Lower leg skin (tissue), 4 donors: ENCODE data around the gene MDGA2. TPM values are rescaled to one million over a fixed set of nuclear protein-coding genes. Genes with fewer than 3 reads are reported as not detected.

Experiments
- DNase-seq, 2 donors: peaks; one replicate each; pipeline ENCODE4 v3.0.0-alpha.2; 2019; ENCODE audit warnings: low spot score in 2 of 2
- H3K4me3 ChIP-seq: fragments of 200-600 bp; sonication (generic); 2 replicates; pipeline ENCODE4 v1.5.1; 2017; ENCODE audit warnings: mild to moderate bottlenecking, low read depth; ENCODE audit not compliant: poor library complexity, severe bottlenecking
- POLR2A ChIP-seq, 2 donors: fragments of 450-650 bp; IDR thresholded peaks; one replicate each; pipeline ENCODE4 v1.6.1; 2016 to 2017; ENCODE audit warnings: antibody characterized with exemption in 2 of 2, mild to moderate bottlenecking in 1 of 2, moderate library complexity in 1 of 2
- WGBS, 2 donors: methylation state at CpG; one replicate each; pipeline ENCODE4 v1.1.5; 2018; 5-methylcytosine and 5-hydroxymethylcytosine counted together
- intact Hi-C: fragments of 100-400 bp; cut with DNase I; formaldehyde crosslinking; loops from one replicate; pipeline ENCODE4 v1.15.0; 2023; ENCODE audit warnings: low total_unique reads
- total RNA-seq, 4 donors: library from RNA; depleted of rRNA; stranded (reverse); fragments of >200 nt; gene quantifications; one replicate each; pipeline ENCODE4 v1.1.0, GENCODE V29; 2016
- TF ChIP-seq, protein P1 (sequence below), 3 donors: fragments of 450-650 bp; IDR thresholded peaks; one replicate each; pipeline ENCODE4 v1.5.1; 2016; ENCODE audit warnings: antibody characterized with exemption in 3 of 3, mild to moderate bottlenecking in 3 of 3, moderate library complexity in 2 of 3

MDGA2 gene
- total RNA-seq, 4 donors from 2014 or later, result 0.15 to 0.78 (median 0.24) TPM

DNA sequence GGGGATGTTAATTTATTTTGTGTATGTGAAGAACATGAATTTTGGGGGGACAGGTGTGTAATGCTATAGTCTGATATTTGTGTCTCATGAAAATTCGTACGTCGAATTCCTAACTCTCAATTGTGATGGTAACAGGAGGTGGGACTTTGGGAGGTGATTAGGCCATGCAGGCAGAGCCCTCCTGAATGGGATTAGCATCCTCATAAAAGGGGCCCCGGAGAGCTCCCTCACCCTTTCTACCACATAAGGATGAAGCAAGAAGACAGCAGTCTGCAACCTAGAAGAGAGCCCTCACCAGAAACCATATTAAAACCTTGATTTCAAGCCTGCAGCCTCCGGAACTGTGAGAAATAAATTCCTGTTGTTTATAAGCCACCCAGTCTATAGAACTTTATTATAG lies 165.4 kb downstream of the MDGA2 start:
- no peak overlapping the region for H3K4me3 ChIP-seq
- TF ChIP-seq, protein P1, sequence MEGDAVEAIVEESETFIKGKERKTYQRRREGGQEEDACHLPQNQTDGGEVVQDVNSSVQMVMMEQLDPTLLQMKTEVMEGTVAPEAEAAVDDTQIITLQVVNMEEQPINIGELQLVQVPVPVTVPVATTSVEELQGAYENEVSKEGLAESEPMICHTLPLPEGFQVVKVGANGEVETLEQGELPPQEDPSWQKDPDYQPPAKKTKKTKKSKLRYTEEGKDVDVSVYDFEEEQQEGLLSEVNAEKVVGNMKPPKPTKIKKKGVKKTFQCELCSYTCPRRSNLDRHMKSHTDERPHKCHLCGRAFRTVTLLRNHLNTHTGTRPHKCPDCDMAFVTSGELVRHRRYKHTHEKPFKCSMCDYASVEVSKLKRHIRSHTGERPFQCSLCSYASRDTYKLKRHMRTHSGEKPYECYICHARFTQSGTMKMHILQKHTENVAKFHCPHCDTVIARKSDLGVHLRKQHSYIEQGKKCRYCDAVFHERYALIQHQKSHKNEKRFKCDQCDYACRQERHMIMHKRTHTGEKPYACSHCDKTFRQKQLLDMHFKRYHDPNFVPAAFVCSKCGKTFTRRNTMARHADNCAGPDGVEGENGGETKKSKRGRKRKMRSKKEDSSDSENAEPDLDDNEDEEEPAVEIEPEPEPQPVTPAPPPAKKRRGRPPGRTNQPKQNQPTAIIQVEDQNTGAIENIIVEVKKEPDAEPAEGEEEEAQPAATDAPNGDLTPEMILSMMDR (IDR thresholded peaks at IDR 0.05), result no peak
- TF ChIP-seq POLR2A (IDR thresholded peaks at IDR 0.05), result no peak
- 71 to 87% methylated on average over 5 of the region's 5 CpGs for WGBS, 2 donors
- no peak for DNase-seq
- intact Hi-C loops, result loop anchor here (10.0 kb wide), 1 partner anchor 1395 kb away; no protein-coding TSS in a partner anchor

DNA sequence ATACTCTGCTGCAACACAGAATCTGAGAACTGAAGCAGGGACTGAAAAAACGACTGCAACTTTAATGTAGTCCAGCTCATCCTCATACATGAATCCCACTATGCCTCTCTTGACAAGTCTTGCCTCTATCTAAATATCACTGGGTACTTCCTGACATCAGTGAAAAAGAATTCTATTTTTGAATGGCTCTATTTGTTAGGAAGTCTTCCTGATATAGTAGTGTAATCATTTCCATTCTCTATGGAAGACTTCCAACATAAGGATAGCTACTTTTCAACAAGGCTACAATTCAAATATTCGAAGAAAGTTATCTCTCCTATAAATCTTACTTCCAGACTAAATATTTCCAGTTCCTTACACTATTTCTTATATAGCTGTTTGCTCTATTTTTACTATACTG lies 167.5 kb downstream of the MDGA2 start:
- WGBS, 2 donors, result 32 to 34% methylated on average over 2 of the region's 2 CpGs
- H3K4me3 ChIP-seq, result no peak overlapping the region
- no peak for DNase-seq
- TF ChIP-seq, protein P1 (IDR thresholded peaks at IDR 0.05), result no peak
- no peak for TF ChIP-seq POLR2A (IDR thresholded peaks at IDR 0.05)
- intact Hi-C loops, result no loop called here

DNA sequence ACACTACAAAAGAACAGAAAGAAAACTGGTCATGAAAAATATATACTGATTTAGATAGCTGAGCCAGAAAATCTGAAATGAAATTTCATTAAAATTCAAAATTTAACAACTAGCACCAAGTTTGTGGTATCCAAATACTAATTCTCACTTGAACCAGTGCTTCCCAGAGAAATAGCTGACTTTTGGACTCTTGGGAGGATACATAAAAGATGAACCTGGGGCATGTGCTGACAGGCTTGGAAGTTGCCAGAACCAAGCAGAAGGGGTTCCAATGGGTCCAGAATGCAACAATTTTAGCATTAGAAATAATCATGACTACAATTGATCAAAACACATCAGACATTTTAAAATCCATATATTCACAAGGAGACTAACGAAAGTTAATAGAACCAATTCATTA lies 175.0 kb downstream of the MDGA2 start:
- no peak for DNase-seq
- no peak overlapping the region for H3K4me3 ChIP-seq
- intact Hi-C loops, result no loop called here
- TF ChIP-seq POLR2A (IDR thresholded peaks at IDR 0.05), result no peak
- TF ChIP-seq, protein P1 (IDR thresholded peaks at IDR 0.05), result no peak
- WGBS, 2 donors, result 79 to 90% methylated on average over 1 of the region's 1 CpG

DNA sequence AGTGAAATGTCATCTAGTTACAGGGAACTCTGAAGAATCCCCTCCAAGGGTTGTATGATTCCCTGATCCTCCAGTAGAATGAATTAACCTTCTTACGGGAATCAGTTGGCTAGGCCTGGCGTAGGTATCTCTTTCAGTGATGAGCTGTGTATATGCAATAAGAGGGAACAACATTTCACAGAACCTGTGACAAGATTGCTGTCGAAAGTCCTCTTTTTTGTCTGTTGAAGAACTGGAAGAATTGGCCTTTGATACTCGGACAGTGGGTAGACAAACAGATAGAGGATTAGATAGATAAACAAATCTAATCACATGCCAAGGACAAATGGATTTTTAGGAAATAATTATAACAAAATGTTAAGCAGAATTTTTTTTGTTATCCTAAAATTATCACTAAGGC lies 184.6 kb downstream of the MDGA2 start:
- intact Hi-C loops, result no loop called here
- TF ChIP-seq, protein P1 (IDR thresholded peaks at IDR 0.05), result no peak
- no peak for TF ChIP-seq POLR2A (IDR thresholded peaks at IDR 0.05)
- DNase-seq, result no peak
- H3K4me3 ChIP-seq, result no peak overlapping the region
- 93% methylated on average over 4 of the region's 4 CpGs for WGBS, 2 donors

DNA sequence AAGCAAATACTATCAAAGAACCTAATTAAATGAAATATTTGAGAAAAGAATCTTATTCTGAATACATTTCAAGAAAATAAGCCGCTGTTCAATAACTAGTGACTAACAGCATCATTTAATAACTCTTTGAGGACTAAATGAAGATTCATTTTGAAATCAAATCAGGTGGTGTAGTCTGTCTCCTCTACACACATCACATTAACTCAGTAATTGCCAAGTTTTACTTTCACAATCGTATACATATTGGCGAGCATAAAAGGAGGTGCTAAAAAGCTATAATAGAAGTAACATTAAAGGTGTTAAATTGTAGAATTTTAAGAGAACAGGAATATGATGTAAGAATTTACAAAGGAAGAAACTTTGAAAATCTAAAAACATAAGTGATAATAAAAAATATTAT lies 185.1 kb downstream of the MDGA2 start:
- no peak overlapping the region for H3K4me3 ChIP-seq
- WGBS, 2 donors, result 35 to 44% methylated on average over 3 of the region's 3 CpGs
- no peak for TF ChIP-seq POLR2A (IDR thresholded peaks at IDR 0.05)
- TF ChIP-seq, protein P1 (IDR thresholded peaks at IDR 0.05), result no peak
- no peak for DNase-seq
- intact Hi-C loops, result no loop called here

DNA sequence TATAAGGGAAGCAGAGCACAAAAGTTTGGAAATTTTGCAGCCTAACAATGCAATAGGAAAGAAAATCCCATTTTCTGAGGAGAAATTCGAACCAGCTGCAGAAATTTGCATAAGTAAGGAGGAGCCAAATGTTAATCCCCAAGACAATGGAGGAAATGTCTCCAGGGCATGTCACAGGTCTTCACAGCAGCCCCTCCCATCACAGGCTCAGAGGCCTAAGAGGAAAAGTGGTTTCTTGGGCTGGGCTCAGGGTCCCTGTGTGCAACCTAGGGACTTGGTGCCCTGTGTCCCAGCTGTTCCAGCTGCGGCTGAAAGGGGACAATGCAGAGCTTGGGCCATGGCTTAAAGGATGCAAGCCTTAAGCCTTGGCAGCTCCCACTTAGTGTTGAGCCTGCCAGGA lies 190.0 kb downstream of the MDGA2 start:
- WGBS, 2 donors, result 69 to 79% methylated on average over 2 of the region's 2 CpGs
- intact Hi-C loops, result no loop called here
- no peak for DNase-seq
- TF ChIP-seq POLR2A (IDR thresholded peaks at IDR 0.05), result no peak
- TF ChIP-seq, protein P1 (IDR thresholded peaks at IDR 0.05), result no peak
- H3K4me3 ChIP-seq, result no peak overlapping the region
